Gastroesophageal sphincter (tissue), 3 donors: ENCODE results near the gene ACP4.

Experiments
- CTCF ChIP-seq, 4 experiments: fragments of 200-600 bp in 2 of 4; fragments of 450-650 bp in 2 of 4; sonication (generic) in 1 of 4; IDR thresholded peaks; one replicate each; pipeline ENCODE4 v1.5.1; 2017 to 2019; ENCODE audit warnings: antibody characterized with exemption in 4 of 4, mild to moderate bottlenecking in 2 of 4, moderate library complexity in 2 of 4
- POLR2A ChIP-seq, 2 donors: fragments of 450-650 bp; IDR thresholded peaks; one replicate each; pipeline ENCODE4 v1.6.1; 2017; ENCODE audit warnings: antibody characterized with exemption in 2 of 2, mild to moderate bottlenecking in 2 of 2, moderate library complexity in 1 of 2
- POLR2AphosphoS5 ChIP-seq: sonication (generic); formaldehyde crosslinking; IDR thresholded peaks from one replicate; pipeline ENCODE4 v1.6.1; 2017; ENCODE audit warnings: antibody characterized with exemption

GRCh38 chr19:50835785-50836542 lies 45.7 kb downstream of the ACP4 start:
- TF ChIP-seq CTCF (IDR thresholded peaks at IDR 0.05): no peak
- no peak for TF ChIP-seq POLR2A (IDR thresholded peaks at IDR 0.05)
- no peak for TF ChIP-seq POLR2AphosphoS5
